HCT116 (cell line): ENCODE measurements around the gene CDH2. TPM values are rescaled to one million over a fixed set of nuclear protein-coding genes. Genes with fewer than 3 reads are reported as not detected.

Experiments used
- ATAC-seq: fragments of 200-7000 bp; cut with Tn5 transposase; 2 replicates; pipeline ENCODE4 v1.9.1; 2020; ENCODE audit warnings: mild to moderate bottlenecking, moderate library complexity
- BruUV-seq: library from RNA; stranded (reverse); fragments of 400-500 nt; replicated peaks from 2 replicates; lab custom pipeline; 2021; lab: Mats Ljungman, UMichigan
- CTCF ChIA-PET: fragments of 300-600 bp; sonication (Branson Sonifier 250); formaldehyde crosslinking; loops from one replicate; lab custom pipeline; 2021; ENCODE audit warnings: antibody characterized with exemption; lab: Charles Lee
- POLR2A ChIA-PET: fragments of 300-600, 350-600 bp; sonication (Branson Sonifier 250); formaldehyde crosslinking; loops from one replicate; lab custom pipeline; 2021; ENCODE audit warnings: antibody characterized with exemption; lab: Charles Lee
- RAD21 ChIA-PET, 2 experiments: fragments of 300-600 bp; sonication (Branson Sonifier 250); formaldehyde crosslinking; loops; one replicate each; lab custom pipeline; 2023; ENCODE audit warnings: low total read pairs in 2 of 2; ENCODE audit not compliant: uncharacterized antibody in 2 of 2, unreplicated experiment in 2 of 2, low non-redundant PET in 1 of 2; lab: Charles Lee
- DNase-seq: peaks from one replicate; pipeline ENCODE4 v3.0.0-alpha.2; 2010; ENCODE audit warnings: low read depth, low spot score
- H2AFZ ChIP-seq: fragments of 200-600 bp; shearing (Covaris generic), sonication (generic); 2 replicates; pipeline ENCODE4 v1.6.1; 2017; ENCODE audit warnings: low read depth, mixed run types, mixed read lengths, antibody characterized with exemption, low read length; ENCODE audit not compliant: poor library complexity, severe bottlenecking
- H3K27ac ChIP-seq: 2 replicates; pipeline ENCODE4 v1.5.1; 2012; ENCODE audit warnings: low read depth, low read length
- H3K27me3 ChIP-seq: fragments of 200-600 bp; sonication (generic); 2 replicates; pipeline ENCODE4 v1.6.1; 2016; ENCODE audit warnings: mixed run types, low read length, mixed read lengths; ENCODE audit not compliant: insufficient read depth
- H3K36me3 ChIP-seq, 2 experiments: fragments of 200-500 bp in 1 of 2; fragments of 200-600 bp in 1 of 2; sonication (Bioruptor generic) in 1 of 2; sonication (generic) in 1 of 2; 2 replicates each; pipeline versions ENCODE4 v1.5.1 to v1.6.1; 2014 to 2016; ENCODE audit warnings: low read length in 2 of 2, inconsistent platforms in 1 of 2, mixed read lengths in 1 of 2, mixed run types in 1 of 2; ENCODE audit not compliant: insufficient read depth in 2 of 2, control insufficient read depth in 1 of 2
- H3K4me1 ChIP-seq, 2 experiments: fragments of 200-600 bp in 1 of 2; sonication (generic) in 1 of 2; 2 replicates each; pipeline versions ENCODE4 v1.5.1 to v1.6.1; 2012 to 2017; ENCODE audit warnings: low read length in 2 of 2, inconsistent platforms in 1 of 2, mild to moderate bottlenecking in 1 of 2, mixed read lengths in 1 of 2, mixed run types in 1 of 2, moderate library complexity in 1 of 2; ENCODE audit not compliant: insufficient read depth in 2 of 2, control insufficient read depth in 1 of 2
- H3K4me2 ChIP-seq: fragments of 200-600 bp; sonication (generic); 2 replicates; pipeline ENCODE4 v1.6.1; 2017; ENCODE audit warnings: mixed run types, low read length, mixed read lengths
- H3K4me3 ChIP-seq, 2 experiments: fragments of 200-600 bp in 1 of 2; sonication (generic) in 1 of 2; replicated peaks in 1 of 2; 2 replicates each; pipeline ENCODE4 v1.5.1; 2011 to 2016; ENCODE audit warnings: low read length in 2 of 2, control low read depth in 1 of 2, low read depth in 1 of 2, mild to moderate bottlenecking in 1 of 2, mixed read lengths in 1 of 2, mixed run types in 1 of 2
- H3K79me2 ChIP-seq: fragments of 200-600 bp; sonication (generic); 2 replicates; pipeline ENCODE4 v1.6.1; 2017; ENCODE audit warnings: mild to moderate bottlenecking, mixed run types, low read length, moderate library complexity, mixed read lengths; ENCODE audit not compliant: insufficient read depth
- H3K9ac ChIP-seq: fragments of 200-600 bp; sonication (generic); 2 replicates; pipeline ENCODE4 v1.6.1; 2016; ENCODE audit warnings: low read length, mixed read lengths
- H3K9me2 ChIP-seq: fragments of 200-600 bp; sonication (generic), shearing (Covaris generic); 2 replicates; pipeline ENCODE4 v1.6.1; 2017; ENCODE audit warnings: mixed run types, mild to moderate bottlenecking, moderate library complexity; ENCODE audit not compliant: insufficient read depth
- H3K9me3 ChIP-seq, 2 experiments: fragments of 200-500 bp in 1 of 2; fragments of 200-600 bp in 1 of 2; sonication (Bioruptor generic) in 1 of 2; sonication (generic) in 1 of 2; 2 replicates each; pipeline ENCODE4 v1.6.1; 2014 to 2017; ENCODE audit warnings: low read length in 2 of 2, mixed read lengths in 2 of 2, inconsistent platforms in 1 of 2, low read depth in 1 of 2, mild to moderate bottlenecking in 1 of 2, mixed run types in 1 of 2, moderate library complexity in 1 of 2; ENCODE audit not compliant: control insufficient read depth in 1 of 2, insufficient read depth in 1 of 2
- H4K20me1 ChIP-seq: fragments of 200-600 bp; sonication (generic), shearing (Covaris generic); 2 replicates; pipeline ENCODE4 v1.6.1; 2017; ENCODE audit warnings: mixed run types, mild to moderate bottlenecking, moderate library complexity; ENCODE audit not compliant: insufficient read depth
- CBX3 ChIP-seq: IDR thresholded peaks from 2 replicates; pipeline ENCODE4 v1.6.1; 2012; ENCODE audit warnings: low read depth
- EGR1 ChIP-seq: IDR thresholded peaks from 2 replicates; pipeline ENCODE4 v1.6.1; 2012; ENCODE audit warnings: low read depth
- ELF1 ChIP-seq: IDR thresholded peaks from 2 replicates; pipeline ENCODE4 v1.6.1; 2012; ENCODE audit warnings: low read depth, borderline replicate concordance
- EZH2 ChIP-seq: fragments of 200-600 bp; sonication (generic); IDR thresholded peaks from 2 replicates; pipeline ENCODE4 v1.6.1; 2017; ENCODE audit warnings: antibody characterized with exemption, mixed run types
- EZH2phosphoT487 ChIP-seq: fragments of 200-600 bp; IDR thresholded peaks from 2 replicates; pipeline ENCODE4 v1.6.1; 2018; ENCODE audit warnings: antibody characterized with exemption, borderline replicate concordance
- FOSL1 ChIP-seq: IDR thresholded peaks from 2 replicates; pipeline ENCODE4 v1.6.1; 2012; ENCODE audit warnings: low read depth
- JUND ChIP-seq: IDR thresholded peaks from 2 replicates; pipeline ENCODE4 v1.6.1; 2012
- POLR2A ChIP-seq: IDR thresholded peaks from 2 replicates; pipeline ENCODE4 v1.7.0; 2011; ENCODE audit warnings: borderline replicate concordance; ENCODE audit not compliant: insufficient read depth, insufficient read length; ENCODE audit errors: extremely low read depth
- RAD21 ChIP-seq: IDR thresholded peaks from 2 replicates; pipeline ENCODE4 v1.6.1; 2012; ENCODE audit warnings: low read depth, mild to moderate bottlenecking
- SP1 ChIP-seq: IDR thresholded peaks from 2 replicates; pipeline ENCODE4 v1.6.1; 2012; ENCODE audit warnings: low read depth
- SRF ChIP-seq: IDR thresholded peaks from 2 replicates; pipeline ENCODE4 v1.6.1; 2012; ENCODE audit warnings: low read depth
- YY1 ChIP-seq: IDR thresholded peaks from 2 replicates; pipeline ENCODE4 v1.6.1; 2011; ENCODE audit warnings: low read length, low read depth, moderate library complexity, mild to moderate bottlenecking; ENCODE audit not compliant: insufficient replicate concordance; ENCODE audit errors: extremely low read depth
- ZFX ChIP-seq: fragments of 450-650 bp; IDR thresholded peaks from 2 replicates; pipeline ENCODE4 v1.6.1; 2017
- ZNF274 ChIP-seq: fragments of 200-500 bp; sonication (Bioruptor generic); IDR thresholded peaks from 2 replicates; pipeline ENCODE4 v1.6.1; 2014; ENCODE audit warnings: mild to moderate bottlenecking, low read depth, low read length, inconsistent platforms
- intact Hi-C: fragments of 100-400 bp; cut with micrococcal nuclease; formaldehyde crosslinking; loops from 2 replicates; pipeline ENCODE4 v1.10.0; 2022
- total RNA-seq: library from RNA; stranded (reverse); gene quantifications from one replicate; pipeline ENCODE4 v1.2.1, GENCODE V29; 2021; ENCODE audit not compliant: unreplicated experiment
- TF ChIP-seq, protein P1 (sequence below): IDR thresholded peaks from 2 replicates; pipeline ENCODE4 v1.6.1; 2012
- TF ChIP-seq, protein P2 (sequence below), 3 experiments: fragments of 200-600 bp in 1 of 3; sonication (generic) in 1 of 3; IDR thresholded peaks in 2 of 3; conservative IDR thresholded peaks in 1 of 3; 2 replicates each; pipeline ENCODE4 v1.5.1; 2012 to 2017; ENCODE audit warnings: low read depth in 2 of 3, low read length in 2 of 3, antibody characterized with exemption in 1 of 3, borderline replicate concordance in 1 of 3, control low read depth in 1 of 3, mild to moderate bottlenecking in 1 of 3, mixed read lengths in 1 of 3, mixed run types in 1 of 3, moderate library complexity in 1 of 3; ENCODE audit not compliant: insufficient read depth in 1 of 3
- TF ChIP-seq, protein P3 (sequence below): IDR thresholded peaks from 2 replicates; pipeline ENCODE4 v1.6.1; 2012
- TF ChIP-seq, protein P4 (sequence below): IDR thresholded peaks from 2 replicates; pipeline ENCODE4 v1.6.1; 2012; ENCODE audit warnings: low read depth

CDH2 gene
- total RNA-seq, 1 experiment from 2014 or later: 0.15 TPM

DNA sequence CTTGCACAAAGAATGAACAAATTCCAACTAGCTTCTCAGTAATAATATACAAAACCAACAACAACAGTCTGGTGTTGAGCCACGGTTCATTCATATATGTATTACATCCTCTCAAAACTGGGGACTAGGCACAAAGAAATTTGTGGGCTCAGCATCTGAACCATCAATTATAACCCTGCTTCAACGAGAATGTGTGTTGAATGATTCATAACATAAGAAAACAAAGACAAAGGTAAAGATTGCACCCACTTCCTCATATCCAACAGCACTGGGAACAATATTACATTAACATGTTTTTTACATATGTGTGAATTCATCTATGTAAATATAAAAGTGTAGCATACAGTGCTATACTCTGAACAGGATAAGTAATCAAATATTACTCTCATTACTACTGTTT lies 144.8 kb downstream of the CDH2 start (continued):
- no peak for TF ChIP-seq EZH2

DNA sequence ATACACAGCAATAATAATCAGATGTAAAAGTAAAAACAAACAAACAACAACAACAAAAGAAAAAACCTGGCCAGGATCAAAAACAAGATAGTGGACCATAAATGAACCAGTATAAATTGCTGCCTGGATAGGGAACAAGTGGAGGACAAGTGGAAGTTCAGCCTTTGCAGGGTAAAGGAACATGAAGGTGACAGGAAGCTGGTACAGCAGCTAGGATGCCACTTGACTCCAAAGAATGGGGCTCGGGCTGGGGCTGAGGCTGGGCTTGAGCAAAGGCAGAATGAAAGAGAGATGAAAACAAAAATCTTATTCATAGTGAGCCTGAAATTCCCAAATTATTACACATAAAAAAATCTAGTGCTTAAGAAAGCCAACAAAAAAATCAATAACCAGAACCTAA lies 146.5 kb downstream of the CDH2 start:
- no peak overlapping the region for H2AFZ ChIP-seq
- no peaks in the 10 kb centered on the region for H3K4me1 ChIP-seq
- no peak overlapping the region for H3K27ac ChIP-seq
- H3K36me3 ChIP-seq: no peaks in the 10 kb centered on the region
- H3K9ac ChIP-seq: no peak overlapping the region
- H4K20me1 ChIP-seq: no peaks in the 10 kb centered on the region
- no peaks in the 10 kb centered on the region for H3K9me3 ChIP-seq
- POLR2A ChIA-PET: no interaction called here
- no peaks in the 10 kb centered on the region for H3K9me2 ChIP-seq
- RAD21 ChIA-PET: no interaction called here
- no peak for DNase-seq
- H3K27me3 ChIP-seq: no peaks in the 10 kb centered on the region
- H3K79me2 ChIP-seq: no peaks in the 10 kb centered on the region
- H3K4me2 ChIP-seq: no peak overlapping the region
- intact Hi-C loops: no loop called here
- H3K4me3 ChIP-seq: no peak overlapping the region
- CTCF ChIA-PET: no interaction called here
- no peak for ATAC-seq
- no TSS peak for BruUV-seq
- TF ChIP-seq, protein P1, sequence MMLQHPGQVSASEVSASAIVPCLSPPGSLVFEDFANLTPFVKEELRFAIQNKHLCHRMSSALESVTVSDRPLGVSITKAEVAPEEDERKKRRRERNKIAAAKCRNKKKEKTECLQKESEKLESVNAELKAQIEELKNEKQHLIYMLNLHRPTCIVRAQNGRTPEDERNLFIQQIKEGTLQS: no peak
- no peak for TF ChIP-seq YY1
- no peak for TF ChIP-seq SRF
- no peak for TF ChIP-seq ZFX
- TF ChIP-seq RAD21: no peak
- TF ChIP-seq, protein P2, sequence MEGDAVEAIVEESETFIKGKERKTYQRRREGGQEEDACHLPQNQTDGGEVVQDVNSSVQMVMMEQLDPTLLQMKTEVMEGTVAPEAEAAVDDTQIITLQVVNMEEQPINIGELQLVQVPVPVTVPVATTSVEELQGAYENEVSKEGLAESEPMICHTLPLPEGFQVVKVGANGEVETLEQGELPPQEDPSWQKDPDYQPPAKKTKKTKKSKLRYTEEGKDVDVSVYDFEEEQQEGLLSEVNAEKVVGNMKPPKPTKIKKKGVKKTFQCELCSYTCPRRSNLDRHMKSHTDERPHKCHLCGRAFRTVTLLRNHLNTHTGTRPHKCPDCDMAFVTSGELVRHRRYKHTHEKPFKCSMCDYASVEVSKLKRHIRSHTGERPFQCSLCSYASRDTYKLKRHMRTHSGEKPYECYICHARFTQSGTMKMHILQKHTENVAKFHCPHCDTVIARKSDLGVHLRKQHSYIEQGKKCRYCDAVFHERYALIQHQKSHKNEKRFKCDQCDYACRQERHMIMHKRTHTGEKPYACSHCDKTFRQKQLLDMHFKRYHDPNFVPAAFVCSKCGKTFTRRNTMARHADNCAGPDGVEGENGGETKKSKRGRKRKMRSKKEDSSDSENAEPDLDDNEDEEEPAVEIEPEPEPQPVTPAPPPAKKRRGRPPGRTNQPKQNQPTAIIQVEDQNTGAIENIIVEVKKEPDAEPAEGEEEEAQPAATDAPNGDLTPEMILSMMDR (IDR thresholded peaks at IDR 0.05 in 2 of 3, conservative IDR thresholded peaks at IDR 0.05 in 1 of 3; ENCODE audit: borderline replicate concordance in 1 of 3, insufficient read depth in 1 of 3, low read depth in 2 of 3, low read length in 2 of 3): no peak
- TF ChIP-seq JUND: no peak
- TF ChIP-seq CBX3: no peak
- TF ChIP-seq EGR1: no peak
- no peak for TF ChIP-seq POLR2A
- no peak for TF ChIP-seq SP1
- TF ChIP-seq EZH2phosphoT487: no peak
- no peak for TF ChIP-seq ZNF274
- no peak for TF ChIP-seq ELF1
- TF ChIP-seq, protein P3, sequence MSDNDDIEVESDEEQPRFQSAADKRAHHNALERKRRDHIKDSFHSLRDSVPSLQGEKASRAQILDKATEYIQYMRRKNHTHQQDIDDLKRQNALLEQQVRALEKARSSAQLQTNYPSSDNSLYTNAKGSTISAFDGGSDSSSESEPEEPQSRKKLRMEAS: no peak
- TF ChIP-seq, protein P4, sequence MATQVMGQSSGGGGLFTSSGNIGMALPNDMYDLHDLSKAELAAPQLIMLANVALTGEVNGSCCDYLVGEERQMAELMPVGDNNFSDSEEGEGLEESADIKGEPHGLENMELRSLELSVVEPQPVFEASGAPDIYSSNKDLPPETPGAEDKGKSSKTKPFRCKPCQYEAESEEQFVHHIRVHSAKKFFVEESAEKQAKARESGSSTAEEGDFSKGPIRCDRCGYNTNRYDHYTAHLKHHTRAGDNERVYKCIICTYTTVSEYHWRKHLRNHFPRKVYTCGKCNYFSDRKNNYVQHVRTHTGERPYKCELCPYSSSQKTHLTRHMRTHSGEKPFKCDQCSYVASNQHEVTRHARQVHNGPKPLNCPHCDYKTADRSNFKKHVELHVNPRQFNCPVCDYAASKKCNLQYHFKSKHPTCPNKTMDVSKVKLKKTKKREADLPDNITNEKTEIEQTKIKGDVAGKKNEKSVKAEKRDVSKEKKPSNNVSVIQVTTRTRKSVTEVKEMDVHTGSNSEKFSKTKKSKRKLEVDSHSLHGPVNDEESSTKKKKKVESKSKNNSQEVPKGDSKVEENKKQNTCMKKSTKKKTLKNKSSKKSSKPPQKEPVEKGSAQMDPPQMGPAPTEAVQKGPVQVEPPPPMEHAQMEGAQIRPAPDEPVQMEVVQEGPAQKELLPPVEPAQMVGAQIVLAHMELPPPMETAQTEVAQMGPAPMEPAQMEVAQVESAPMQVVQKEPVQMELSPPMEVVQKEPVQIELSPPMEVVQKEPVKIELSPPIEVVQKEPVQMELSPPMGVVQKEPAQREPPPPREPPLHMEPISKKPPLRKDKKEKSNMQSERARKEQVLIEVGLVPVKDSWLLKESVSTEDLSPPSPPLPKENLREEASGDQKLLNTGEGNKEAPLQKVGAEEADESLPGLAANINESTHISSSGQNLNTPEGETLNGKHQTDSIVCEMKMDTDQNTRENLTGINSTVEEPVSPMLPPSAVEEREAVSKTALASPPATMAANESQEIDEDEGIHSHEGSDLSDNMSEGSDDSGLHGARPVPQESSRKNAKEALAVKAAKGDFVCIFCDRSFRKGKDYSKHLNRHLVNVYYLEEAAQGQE: no peak
- no peak for TF ChIP-seq FOSL1
